HCT116 (cell line): ENCODE measurements around the gene GPR39. TPM values are rescaled to one million over a fixed set of nuclear protein-coding genes. Genes with fewer than 3 reads are reported as not detected.

Experiments used
- ATAC-seq: fragments of 200-7000 bp; cut with Tn5 transposase; 2 replicates; pipeline ENCODE4 v1.9.1; 2020; ENCODE audit warnings: mild to moderate bottlenecking, moderate library complexity
- BruUV-seq: library from RNA; stranded (reverse); fragments of 400-500 nt; replicated peaks from 2 replicates; lab custom pipeline; 2021; lab: Mats Ljungman, UMichigan
- CTCF ChIA-PET: fragments of 300-600 bp; sonication (Branson Sonifier 250); formaldehyde crosslinking; loops from one replicate; lab custom pipeline; 2021; ENCODE audit warnings: antibody characterized with exemption; lab: Charles Lee
- POLR2A ChIA-PET: fragments of 300-600, 350-600 bp; sonication (Branson Sonifier 250); formaldehyde crosslinking; loops from one replicate; lab custom pipeline; 2021; ENCODE audit warnings: antibody characterized with exemption; lab: Charles Lee
- RAD21 ChIA-PET, 2 experiments: fragments of 300-600 bp; sonication (Branson Sonifier 250); formaldehyde crosslinking; loops; one replicate each; lab custom pipeline; 2023; ENCODE audit warnings: low total read pairs in 2 of 2; ENCODE audit not compliant: uncharacterized antibody in 2 of 2, unreplicated experiment in 2 of 2, low non-redundant PET in 1 of 2; lab: Charles Lee
- DNase-seq: peaks from one replicate; pipeline ENCODE4 v3.0.0-alpha.2; 2010; ENCODE audit warnings: low read depth, low spot score
- H2AFZ ChIP-seq: fragments of 200-600 bp; shearing (Covaris generic), sonication (generic); 2 replicates; pipeline ENCODE4 v1.6.1; 2017; ENCODE audit warnings: low read depth, mixed run types, mixed read lengths, antibody characterized with exemption, low read length; ENCODE audit not compliant: poor library complexity, severe bottlenecking
- H3K27ac ChIP-seq: 2 replicates; pipeline ENCODE4 v1.5.1; 2012; ENCODE audit warnings: low read depth, low read length
- H3K27me3 ChIP-seq: fragments of 200-600 bp; sonication (generic); 2 replicates; pipeline ENCODE4 v1.6.1; 2016; ENCODE audit warnings: mixed run types, low read length, mixed read lengths; ENCODE audit not compliant: insufficient read depth
- H3K36me3 ChIP-seq, 2 experiments: fragments of 200-500 bp in 1 of 2; fragments of 200-600 bp in 1 of 2; sonication (Bioruptor generic) in 1 of 2; sonication (generic) in 1 of 2; 2 replicates each; pipeline versions ENCODE4 v1.5.1 to v1.6.1; 2014 to 2016; ENCODE audit warnings: low read length in 2 of 2, inconsistent platforms in 1 of 2, mixed read lengths in 1 of 2, mixed run types in 1 of 2; ENCODE audit not compliant: insufficient read depth in 2 of 2, control insufficient read depth in 1 of 2
- H3K4me1 ChIP-seq, 2 experiments: fragments of 200-600 bp in 1 of 2; sonication (generic) in 1 of 2; 2 replicates each; pipeline versions ENCODE4 v1.5.1 to v1.6.1; 2012 to 2017; ENCODE audit warnings: low read length in 2 of 2, inconsistent platforms in 1 of 2, mild to moderate bottlenecking in 1 of 2, mixed read lengths in 1 of 2, mixed run types in 1 of 2, moderate library complexity in 1 of 2; ENCODE audit not compliant: insufficient read depth in 2 of 2, control insufficient read depth in 1 of 2
- H3K4me2 ChIP-seq: fragments of 200-600 bp; sonication (generic); 2 replicates; pipeline ENCODE4 v1.6.1; 2017; ENCODE audit warnings: mixed run types, low read length, mixed read lengths
- H3K4me3 ChIP-seq, 2 experiments: fragments of 200-600 bp in 1 of 2; sonication (generic) in 1 of 2; replicated peaks in 1 of 2; 2 replicates each; pipeline ENCODE4 v1.5.1; 2011 to 2016; ENCODE audit warnings: low read length in 2 of 2, control low read depth in 1 of 2, low read depth in 1 of 2, mild to moderate bottlenecking in 1 of 2, mixed read lengths in 1 of 2, mixed run types in 1 of 2
- H3K79me2 ChIP-seq: fragments of 200-600 bp; sonication (generic); 2 replicates; pipeline ENCODE4 v1.6.1; 2017; ENCODE audit warnings: mild to moderate bottlenecking, mixed run types, low read length, moderate library complexity, mixed read lengths; ENCODE audit not compliant: insufficient read depth
- H3K9ac ChIP-seq: fragments of 200-600 bp; sonication (generic); 2 replicates; pipeline ENCODE4 v1.6.1; 2016; ENCODE audit warnings: low read length, mixed read lengths
- H3K9me2 ChIP-seq: fragments of 200-600 bp; sonication (generic), shearing (Covaris generic); 2 replicates; pipeline ENCODE4 v1.6.1; 2017; ENCODE audit warnings: mixed run types, mild to moderate bottlenecking, moderate library complexity; ENCODE audit not compliant: insufficient read depth
- H3K9me3 ChIP-seq, 2 experiments: fragments of 200-500 bp in 1 of 2; fragments of 200-600 bp in 1 of 2; sonication (Bioruptor generic) in 1 of 2; sonication (generic) in 1 of 2; 2 replicates each; pipeline ENCODE4 v1.6.1; 2014 to 2017; ENCODE audit warnings: low read length in 2 of 2, mixed read lengths in 2 of 2, inconsistent platforms in 1 of 2, low read depth in 1 of 2, mild to moderate bottlenecking in 1 of 2, mixed run types in 1 of 2, moderate library complexity in 1 of 2; ENCODE audit not compliant: control insufficient read depth in 1 of 2, insufficient read depth in 1 of 2
- H4K20me1 ChIP-seq: fragments of 200-600 bp; sonication (generic), shearing (Covaris generic); 2 replicates; pipeline ENCODE4 v1.6.1; 2017; ENCODE audit warnings: mixed run types, mild to moderate bottlenecking, moderate library complexity; ENCODE audit not compliant: insufficient read depth
- EGR1 ChIP-seq: IDR thresholded peaks from 2 replicates; pipeline ENCODE4 v1.6.1; 2012; ENCODE audit warnings: low read depth
- ELF1 ChIP-seq: IDR thresholded peaks from 2 replicates; pipeline ENCODE4 v1.6.1; 2012; ENCODE audit warnings: low read depth, borderline replicate concordance
- EZH2 ChIP-seq: fragments of 200-600 bp; sonication (generic); IDR thresholded peaks from 2 replicates; pipeline ENCODE4 v1.6.1; 2017; ENCODE audit warnings: antibody characterized with exemption, mixed run types
- EZH2phosphoT487 ChIP-seq: fragments of 200-600 bp; IDR thresholded peaks from 2 replicates; pipeline ENCODE4 v1.6.1; 2018; ENCODE audit warnings: antibody characterized with exemption, borderline replicate concordance
- FOSL1 ChIP-seq: IDR thresholded peaks from 2 replicates; pipeline ENCODE4 v1.6.1; 2012; ENCODE audit warnings: low read depth
- JUND ChIP-seq: IDR thresholded peaks from 2 replicates; pipeline ENCODE4 v1.6.1; 2012
- POLR2A ChIP-seq: IDR thresholded peaks from 2 replicates; pipeline ENCODE4 v1.7.0; 2011; ENCODE audit warnings: borderline replicate concordance; ENCODE audit not compliant: insufficient read depth, insufficient read length; ENCODE audit errors: extremely low read depth
- TCF7L2 ChIP-seq: IDR thresholded peaks from 2 replicates; pipeline ENCODE4 v1.7.0; 2011; ENCODE audit warnings: borderline replicate concordance, inconsistent platforms; ENCODE audit not compliant: insufficient read depth, insufficient read length; ENCODE audit errors: extremely low read depth
- YY1 ChIP-seq: IDR thresholded peaks from 2 replicates; pipeline ENCODE4 v1.6.1; 2011; ENCODE audit warnings: low read length, low read depth, moderate library complexity, mild to moderate bottlenecking; ENCODE audit not compliant: insufficient replicate concordance; ENCODE audit errors: extremely low read depth
- ZNF274 ChIP-seq: fragments of 200-500 bp; sonication (Bioruptor generic); IDR thresholded peaks from 2 replicates; pipeline ENCODE4 v1.6.1; 2014; ENCODE audit warnings: mild to moderate bottlenecking, low read depth, low read length, inconsistent platforms
- intact Hi-C: fragments of 100-400 bp; cut with micrococcal nuclease; formaldehyde crosslinking; loops from 2 replicates; pipeline ENCODE4 v1.10.0; 2022
- total RNA-seq: library from RNA; stranded (reverse); gene quantifications from one replicate; pipeline ENCODE4 v1.2.1, GENCODE V29; 2021; ENCODE audit not compliant: unreplicated experiment
- TF ChIP-seq, protein P1 (sequence below): IDR thresholded peaks from 2 replicates; pipeline ENCODE4 v1.6.1; 2012; ENCODE audit warnings: low read depth
- TF ChIP-seq, protein P2 (sequence below), 3 experiments: fragments of 200-600 bp in 1 of 3; sonication (generic) in 1 of 3; IDR thresholded peaks in 2 of 3; conservative IDR thresholded peaks in 1 of 3; 2 replicates each; pipeline ENCODE4 v1.5.1; 2012 to 2017; ENCODE audit warnings: low read depth in 2 of 3, low read length in 2 of 3, antibody characterized with exemption in 1 of 3, borderline replicate concordance in 1 of 3, control low read depth in 1 of 3, mild to moderate bottlenecking in 1 of 3, mixed read lengths in 1 of 3, mixed run types in 1 of 3, moderate library complexity in 1 of 3; ENCODE audit not compliant: insufficient read depth in 1 of 3
- TF ChIP-seq, protein P3 (sequence below): IDR thresholded peaks from 2 replicates; pipeline ENCODE4 v1.6.1; 2012

Gene GPR39
- total RNA-seq, 1 experiment from 2014 or later, result 5.1 TPM

DNA sequence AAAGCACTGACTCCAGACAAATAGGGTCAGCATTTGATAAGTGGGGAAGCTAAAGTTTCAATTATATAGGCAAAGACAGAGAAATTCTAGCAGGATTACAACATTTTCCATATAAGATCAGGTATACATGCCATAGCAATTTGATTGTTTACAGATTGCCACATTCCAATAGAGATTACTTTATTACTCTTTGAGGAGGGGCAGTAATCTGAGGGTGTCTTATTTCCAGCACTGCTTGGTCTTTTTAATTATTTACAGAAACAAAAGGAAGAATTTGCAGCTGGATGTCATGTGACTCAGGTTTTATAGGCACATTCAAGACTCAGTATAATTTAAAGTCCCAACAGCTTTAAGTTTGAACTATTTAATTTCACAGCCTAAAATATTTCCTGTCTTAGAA is 42.5 kb upstream of the GPR39 start:
- H3K36me3 ChIP-seq, result no peaks in the 10 kb centered on the region
- H3K9me3 ChIP-seq, result no peaks in the 10 kb centered on the region
- intact Hi-C loops, result no loop called here
- no peak for DNase-seq
- no TSS peak for BruUV-seq
- no peak overlapping the region for H3K4me3 ChIP-seq
- no peak overlapping the region for H2AFZ ChIP-seq
- no peaks in the 10 kb centered on the region for H4K20me1 ChIP-seq
- CTCF ChIA-PET, result no interaction called here
- H3K4me2 ChIP-seq, result no peak overlapping the region
- no peak overlapping the region for H3K27ac ChIP-seq
- no peak for TF ChIP-seq EZH2phosphoT487
- TF ChIP-seq JUND, result no peak
- TF ChIP-seq FOSL1, result no peak
- TF ChIP-seq, protein P1, sequence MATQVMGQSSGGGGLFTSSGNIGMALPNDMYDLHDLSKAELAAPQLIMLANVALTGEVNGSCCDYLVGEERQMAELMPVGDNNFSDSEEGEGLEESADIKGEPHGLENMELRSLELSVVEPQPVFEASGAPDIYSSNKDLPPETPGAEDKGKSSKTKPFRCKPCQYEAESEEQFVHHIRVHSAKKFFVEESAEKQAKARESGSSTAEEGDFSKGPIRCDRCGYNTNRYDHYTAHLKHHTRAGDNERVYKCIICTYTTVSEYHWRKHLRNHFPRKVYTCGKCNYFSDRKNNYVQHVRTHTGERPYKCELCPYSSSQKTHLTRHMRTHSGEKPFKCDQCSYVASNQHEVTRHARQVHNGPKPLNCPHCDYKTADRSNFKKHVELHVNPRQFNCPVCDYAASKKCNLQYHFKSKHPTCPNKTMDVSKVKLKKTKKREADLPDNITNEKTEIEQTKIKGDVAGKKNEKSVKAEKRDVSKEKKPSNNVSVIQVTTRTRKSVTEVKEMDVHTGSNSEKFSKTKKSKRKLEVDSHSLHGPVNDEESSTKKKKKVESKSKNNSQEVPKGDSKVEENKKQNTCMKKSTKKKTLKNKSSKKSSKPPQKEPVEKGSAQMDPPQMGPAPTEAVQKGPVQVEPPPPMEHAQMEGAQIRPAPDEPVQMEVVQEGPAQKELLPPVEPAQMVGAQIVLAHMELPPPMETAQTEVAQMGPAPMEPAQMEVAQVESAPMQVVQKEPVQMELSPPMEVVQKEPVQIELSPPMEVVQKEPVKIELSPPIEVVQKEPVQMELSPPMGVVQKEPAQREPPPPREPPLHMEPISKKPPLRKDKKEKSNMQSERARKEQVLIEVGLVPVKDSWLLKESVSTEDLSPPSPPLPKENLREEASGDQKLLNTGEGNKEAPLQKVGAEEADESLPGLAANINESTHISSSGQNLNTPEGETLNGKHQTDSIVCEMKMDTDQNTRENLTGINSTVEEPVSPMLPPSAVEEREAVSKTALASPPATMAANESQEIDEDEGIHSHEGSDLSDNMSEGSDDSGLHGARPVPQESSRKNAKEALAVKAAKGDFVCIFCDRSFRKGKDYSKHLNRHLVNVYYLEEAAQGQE, result no peak
- TF ChIP-seq, all 23 proteins: peak for 0
- Histone ChIP-seq H3K9me2 (no peaks in the 10 kb centered on the region), H3K9ac (no peak overlapping the region), H3K27me3 (no peaks in the 10 kb centered on the region; the same call in 1 of the 2 replicates), H3K4me1 (no peaks in the 10 kb centered on the region), H3K79me2 (no peaks in the 10 kb centered on the region)
- ChIA-PET POLR2A (no interaction called here), RAD21 (no interaction called here)
- no peak for ATAC-seq

DNA sequence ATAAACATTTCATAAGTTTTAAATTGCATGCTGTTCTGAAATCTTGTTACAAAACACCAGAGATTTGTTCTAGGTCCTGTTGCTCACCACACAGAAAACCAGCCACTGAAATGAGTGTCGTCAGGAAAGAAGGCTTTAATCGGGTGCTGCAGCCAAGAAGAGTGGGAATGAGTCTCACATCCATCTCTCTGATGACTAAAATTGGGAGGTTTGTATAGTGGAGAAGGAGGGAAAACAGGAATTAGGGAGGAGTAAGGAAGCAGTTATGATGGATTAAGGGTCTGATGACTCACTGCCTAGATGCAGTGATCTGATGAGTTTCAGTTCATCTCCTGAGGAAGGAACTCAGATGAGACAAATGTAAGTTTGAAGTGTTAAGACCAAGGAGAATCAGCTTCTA is 42.1 kb upstream of the GPR39 start:
- Histone ChIP-seq H3K9me2 (no peaks in the 10 kb centered on the region), H3K79me2 (no peaks in the 10 kb centered on the region), H3K9me3 (no peaks in the 10 kb centered on the region), H3K4me1 (no peaks in the 10 kb centered on the region), H3K27ac (no peak overlapping the region), H3K9ac (no peak overlapping the region), H4K20me1 (no peaks in the 10 kb centered on the region), H3K36me3 (no peaks in the 10 kb centered on the region), H2AFZ (no peak overlapping the region), H3K4me2 (no peak overlapping the region), H3K27me3 (no peaks in the 10 kb centered on the region; the same call in 1 of the 2 replicates), H3K4me3 (no peak overlapping the region)
- DNase-seq, result no peak
- intact Hi-C loops, result no loop called here
- BruUV-seq, result no TSS peak
- CTCF ChIA-PET, result no interaction called here
- POLR2A ChIA-PET, result no interaction called here
- no peak for ATAC-seq
- RAD21 ChIA-PET, result no interaction called here
- TF ChIP-seq POLR2A, result no peak
- no peak for TF ChIP-seq TCF7L2
- no peak for TF ChIP-seq ZNF274
- no peak for TF ChIP-seq ELF1
- TF ChIP-seq YY1, result no peak
- TF ChIP-seq, protein P2, sequence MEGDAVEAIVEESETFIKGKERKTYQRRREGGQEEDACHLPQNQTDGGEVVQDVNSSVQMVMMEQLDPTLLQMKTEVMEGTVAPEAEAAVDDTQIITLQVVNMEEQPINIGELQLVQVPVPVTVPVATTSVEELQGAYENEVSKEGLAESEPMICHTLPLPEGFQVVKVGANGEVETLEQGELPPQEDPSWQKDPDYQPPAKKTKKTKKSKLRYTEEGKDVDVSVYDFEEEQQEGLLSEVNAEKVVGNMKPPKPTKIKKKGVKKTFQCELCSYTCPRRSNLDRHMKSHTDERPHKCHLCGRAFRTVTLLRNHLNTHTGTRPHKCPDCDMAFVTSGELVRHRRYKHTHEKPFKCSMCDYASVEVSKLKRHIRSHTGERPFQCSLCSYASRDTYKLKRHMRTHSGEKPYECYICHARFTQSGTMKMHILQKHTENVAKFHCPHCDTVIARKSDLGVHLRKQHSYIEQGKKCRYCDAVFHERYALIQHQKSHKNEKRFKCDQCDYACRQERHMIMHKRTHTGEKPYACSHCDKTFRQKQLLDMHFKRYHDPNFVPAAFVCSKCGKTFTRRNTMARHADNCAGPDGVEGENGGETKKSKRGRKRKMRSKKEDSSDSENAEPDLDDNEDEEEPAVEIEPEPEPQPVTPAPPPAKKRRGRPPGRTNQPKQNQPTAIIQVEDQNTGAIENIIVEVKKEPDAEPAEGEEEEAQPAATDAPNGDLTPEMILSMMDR (IDR thresholded peaks at IDR 0.05 in 2 of 3, conservative IDR thresholded peaks at IDR 0.05 in 1 of 3; ENCODE audit: borderline replicate concordance in 1 of 3, insufficient read depth in 1 of 3, low read depth in 2 of 3, low read length in 2 of 3), result no peak
- TF ChIP-seq EGR1, result no peak
- TF ChIP-seq, protein P3, sequence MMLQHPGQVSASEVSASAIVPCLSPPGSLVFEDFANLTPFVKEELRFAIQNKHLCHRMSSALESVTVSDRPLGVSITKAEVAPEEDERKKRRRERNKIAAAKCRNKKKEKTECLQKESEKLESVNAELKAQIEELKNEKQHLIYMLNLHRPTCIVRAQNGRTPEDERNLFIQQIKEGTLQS, result no peak
- no peak for TF ChIP-seq EZH2
- no peak for TF ChIP-seq EZH2phosphoT487
